Stimulated activated CD4-positive, alpha-beta T cell treated with anti-CD3 and anti-CD28 coated beads, Interleukin-12 subunit alpha, Interleukin-12 subunit beta, amount 100 ng/mL, for 24 hours (primary cell): ENCODE measurements around the gene IL1R1.
A peak's percentile ranks its signal among the peaks of the same experiment; 100 is the strongest.
"Not testable (repeated sequence)": the region's sequence is repeated elsewhere in the genome, so short reads cannot be mapped to it uniquely, and the experiment has no call there.

ENCODE experiments used
- DNase-seq, 2 experiments: peaks; one replicate each; pipeline ENCODE4 v3.0.0-alpha.2; 2020; ENCODE audit warnings: low read depth in 2 of 2

IL1R1 gene

GRCh38 chr2:102111823-102112222 lies 30.7 kb upstream of the IL1R1 start:
- DNase-seq: no peak

GRCh38 chr2:102112271-102112670 lies 30.3 kb upstream of the IL1R1 start:
- DNase-seq: no peak

GRCh38 chr2:102112692-102113665 lies 29.6 kb upstream of the IL1R1 start:
- no peak for DNase-seq

DNA sequence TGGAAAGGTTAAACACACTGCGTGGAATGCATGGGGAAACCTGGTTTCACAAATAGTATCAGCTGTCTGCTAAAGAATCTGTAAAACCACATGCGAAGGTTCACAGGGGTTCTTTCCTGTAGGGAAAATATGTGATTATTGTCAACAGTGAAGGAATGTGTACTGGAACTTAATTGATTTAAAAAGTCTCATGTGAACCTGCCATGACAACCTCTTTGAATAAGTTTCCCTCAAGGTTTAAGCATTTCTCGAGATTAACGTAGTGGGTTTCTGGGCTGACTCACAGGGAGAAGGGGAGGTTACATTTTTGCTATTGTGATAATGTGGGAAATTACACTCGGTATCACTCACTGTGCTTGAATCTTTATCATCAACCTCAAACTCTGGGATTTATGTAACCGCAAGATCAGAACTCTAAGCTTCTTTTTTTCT lies 28.2 kb upstream of the IL1R1 start:
- no peak for DNase-seq

DNA sequence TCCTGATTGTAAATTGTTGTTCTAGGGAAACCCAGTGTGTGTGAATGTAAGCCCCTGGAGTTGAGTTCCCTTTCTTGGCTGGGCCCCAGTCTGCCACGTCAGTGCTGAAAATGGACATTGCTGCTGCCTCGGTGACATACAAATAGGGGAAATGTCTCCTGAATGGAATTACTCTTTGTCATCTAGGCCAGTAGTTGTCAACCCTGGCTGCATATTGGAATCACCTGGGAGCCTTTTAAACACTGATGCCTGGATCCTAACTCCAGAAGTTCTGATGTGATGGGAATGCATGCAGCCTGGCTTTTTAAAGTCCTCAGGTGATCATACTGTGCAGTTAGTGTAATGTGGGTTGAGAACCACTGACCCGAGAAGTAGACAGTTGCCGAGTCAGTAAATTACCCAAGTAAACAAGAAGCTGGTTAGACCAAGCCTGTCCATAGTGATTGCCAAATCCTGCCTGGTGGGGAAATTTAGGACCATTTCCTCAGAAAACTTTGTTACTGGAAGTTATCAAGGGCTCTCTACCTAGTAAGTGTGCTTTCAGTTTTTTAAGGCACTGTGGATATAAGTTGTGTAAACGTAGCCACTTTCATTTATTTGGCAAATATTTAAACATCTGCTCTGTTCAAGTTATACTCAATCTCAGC lies 27.6 kb upstream of the IL1R1 start:
- DNase-seq: no peak

DNA sequence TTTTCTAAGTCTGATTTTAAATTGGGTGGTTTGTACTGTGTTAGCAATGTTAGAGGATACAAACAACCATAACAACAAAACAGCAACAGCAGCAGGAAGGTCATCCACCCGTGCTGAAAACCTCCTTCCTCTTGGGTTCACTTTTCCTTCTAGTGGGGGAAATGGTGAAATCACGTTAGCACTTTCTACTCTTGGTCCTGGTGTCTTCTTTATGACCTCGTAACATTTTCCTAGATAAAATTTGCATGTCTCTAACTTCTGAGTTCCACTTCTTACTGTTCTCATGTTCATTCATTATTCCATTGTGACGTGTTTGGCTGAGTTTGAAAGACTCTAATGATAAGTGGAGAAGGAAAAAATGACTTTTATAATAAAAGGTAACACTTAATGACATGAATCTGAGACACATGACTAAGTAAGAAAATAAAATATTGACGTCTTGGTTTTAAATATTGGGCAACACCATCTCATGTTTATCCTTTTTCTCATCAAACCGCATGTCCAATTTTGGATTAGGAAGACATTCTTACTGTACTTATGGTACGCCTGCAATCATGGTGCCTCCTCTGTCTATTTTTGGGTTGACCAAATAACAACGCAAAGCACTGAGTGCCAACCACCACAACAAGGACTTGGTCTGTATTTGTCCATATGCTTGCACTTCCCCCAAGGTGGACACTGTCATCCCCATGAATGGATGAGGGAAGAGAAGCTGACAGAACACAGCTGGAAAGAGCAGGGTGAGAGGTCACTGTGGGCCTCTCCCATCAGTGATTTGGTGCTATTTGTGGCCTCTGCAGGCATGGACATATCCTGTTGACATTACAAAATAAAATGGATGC lies 25.7 kb upstream of the IL1R1 start:
- no peak for DNase-seq

DNA sequence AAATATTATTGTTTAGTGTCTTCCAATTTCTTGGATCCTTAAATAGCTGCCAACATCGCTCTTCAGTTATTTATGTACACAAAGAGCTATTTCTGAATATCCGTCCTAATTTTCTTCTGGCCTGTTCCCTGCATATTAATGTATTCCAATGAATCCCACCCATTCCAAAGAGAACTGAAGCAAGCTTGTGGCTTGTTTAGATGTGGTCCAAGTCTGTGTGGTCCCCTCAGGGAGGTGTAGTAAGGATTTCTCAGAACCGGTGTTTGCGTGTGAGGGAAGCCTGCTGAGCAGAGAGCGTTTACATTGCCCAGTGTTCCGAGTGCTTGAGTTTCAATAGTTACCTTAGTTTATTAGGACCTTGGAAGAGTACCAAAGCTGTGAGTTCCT lies 25.1 kb upstream of the IL1R1 start:
- DNase-seq: no peak

- DNase-seq: no peak
These were observed 23.3 kb upstream of the IL1R1 start for GRCh38 chr2:102119255-102119654.

- DNase-seq: no peak
These were observed 22.3 kb upstream of the IL1R1 start for GRCh38 chr2:102120261-102120660.

DNA sequence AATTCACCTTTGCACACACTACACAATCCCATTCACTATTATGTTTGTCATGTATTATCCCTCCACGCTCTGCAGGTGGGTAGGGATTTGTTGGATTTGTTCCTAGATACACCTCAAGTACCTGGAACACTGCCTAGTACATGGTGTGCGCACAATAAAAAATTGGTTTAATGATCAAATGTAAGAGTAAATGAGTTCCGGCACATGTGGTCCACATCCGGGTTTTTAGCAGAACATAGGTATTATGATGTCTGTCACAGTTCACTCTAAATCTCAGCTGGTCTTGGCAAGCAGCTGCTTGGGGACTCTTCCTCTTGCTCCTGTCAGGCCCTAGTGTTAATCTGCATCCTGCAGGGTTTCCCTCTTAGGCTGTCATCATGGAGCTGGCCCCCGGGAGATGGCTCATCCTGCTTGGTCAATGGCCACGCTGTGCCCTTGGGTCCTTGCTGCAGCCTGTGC lies 21.8 kb upstream of the IL1R1 start:
- no peak for DNase-seq

- no peak for DNase-seq
These were observed 20.4 kb upstream of the IL1R1 start for GRCh38 chr2:102122115-102122514.

DNA sequence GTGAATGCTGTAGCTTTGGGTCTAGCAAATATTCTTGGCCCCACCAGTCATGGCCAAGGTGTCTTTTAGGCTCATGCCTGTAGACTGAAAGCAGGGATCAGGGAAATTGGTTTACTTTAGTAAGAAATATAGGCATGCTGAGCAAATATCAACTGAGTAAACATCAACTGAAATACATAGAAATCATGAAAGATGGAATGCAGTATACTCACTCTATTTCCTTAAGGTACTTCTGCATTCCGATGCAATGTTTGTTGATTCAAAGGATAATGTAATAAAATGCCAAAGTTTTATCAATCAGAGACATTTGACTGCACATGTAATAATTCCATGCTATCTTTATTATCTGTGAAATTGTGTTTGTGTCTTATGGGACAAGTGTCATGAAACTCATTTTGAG lies 19.6 kb upstream of the IL1R1 start:
- no peak for DNase-seq

DNA sequence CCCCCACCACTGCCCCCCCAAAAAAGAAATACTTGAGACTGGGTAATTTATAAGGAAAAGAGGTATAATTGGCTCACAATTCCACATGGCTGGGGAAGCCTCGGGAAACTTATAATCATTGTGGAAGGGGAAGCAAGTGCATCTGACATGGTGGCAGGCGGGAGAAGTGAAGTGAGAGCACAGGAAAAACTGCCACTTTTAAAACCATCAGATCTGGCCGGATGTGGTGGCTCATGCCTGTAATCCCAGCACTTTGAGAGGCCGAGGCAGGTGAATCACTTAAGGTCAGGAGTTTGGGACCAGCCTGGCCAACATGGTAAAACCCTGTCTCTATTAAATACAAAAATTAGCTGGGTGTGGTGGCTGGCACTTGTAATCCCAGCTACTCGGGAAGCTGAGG lies 18.1 kb upstream of the IL1R1 start:
- not testable (repeated sequence) for DNase-seq

GRCh38 chr2:102126169-102126568 lies 16.4 kb upstream of the IL1R1 start:
- DNase-seq: no peak

DNA sequence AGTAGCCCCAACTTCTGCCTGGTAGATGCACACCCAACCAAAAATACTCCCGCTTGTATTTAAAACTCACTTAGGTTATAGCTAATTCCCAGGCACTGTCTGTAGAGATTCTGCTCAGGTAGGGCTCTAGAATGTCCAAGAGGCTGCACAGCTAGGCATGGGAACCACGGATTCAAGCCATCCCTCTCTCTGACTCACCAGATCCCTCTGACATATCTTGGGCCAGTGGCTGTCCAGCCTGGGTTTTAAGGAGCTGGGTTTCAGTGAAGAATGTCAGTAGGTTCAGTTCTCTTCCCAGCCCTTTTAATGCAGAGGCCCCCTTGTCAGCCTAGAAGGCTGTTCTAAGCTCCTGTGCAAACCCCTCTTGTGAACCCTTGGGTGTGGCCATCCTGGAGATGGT lies 15.9 kb upstream of the IL1R1 start:
- no peak for DNase-seq

DNA sequence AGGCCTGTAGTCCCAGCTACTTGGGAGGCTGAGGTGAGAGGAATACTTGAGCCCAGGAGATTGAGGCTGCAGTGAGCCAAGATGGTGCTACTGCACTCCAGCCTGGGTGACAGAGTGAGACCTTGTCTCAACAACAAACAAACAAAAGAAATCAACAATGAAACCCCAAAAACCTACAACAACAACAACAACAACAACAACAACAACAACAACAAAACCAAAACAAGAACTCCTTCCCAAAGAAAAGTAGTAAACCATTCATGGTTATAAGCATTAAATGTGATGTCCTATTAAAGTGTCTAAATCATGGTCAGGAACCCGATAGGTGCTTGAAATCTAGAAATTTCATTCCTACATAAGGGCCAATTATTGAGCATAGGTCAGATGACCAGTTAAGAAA lies 13.5 kb upstream of the IL1R1 start:
- DNase-seq: no peak

DNA sequence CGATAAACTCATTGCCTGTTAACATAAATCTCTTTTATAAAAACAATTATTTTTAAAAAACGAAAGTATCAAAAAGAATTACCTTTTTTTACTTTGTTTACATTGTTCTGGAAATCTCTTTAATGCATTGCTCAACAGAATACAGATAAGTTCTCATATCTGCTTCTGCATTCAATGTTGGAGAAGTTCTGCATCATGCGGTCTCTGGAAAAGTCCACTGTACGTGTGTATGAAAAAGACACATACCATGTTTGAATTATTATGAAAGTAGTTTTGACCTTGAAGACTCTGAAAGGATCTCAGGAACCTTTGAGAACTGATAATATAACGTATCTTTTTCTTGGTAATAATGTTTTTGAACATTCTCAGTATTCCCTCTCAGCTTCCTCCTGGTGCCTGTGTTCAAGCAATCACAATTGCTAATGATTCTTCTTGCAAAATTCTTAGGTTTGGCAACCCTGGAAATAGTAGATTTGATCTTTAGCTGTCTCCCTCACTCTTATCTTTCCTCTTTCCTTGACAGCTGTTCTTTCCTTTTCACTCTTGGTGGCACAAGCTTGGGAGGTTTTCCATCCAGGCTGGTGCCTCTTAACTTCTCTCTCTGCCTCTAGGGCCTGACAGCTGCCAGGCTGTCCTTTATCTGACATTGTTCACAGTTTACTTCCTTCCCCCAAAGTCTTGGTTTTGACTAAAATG lies 12.4 kb upstream of the IL1R1 start:
- DNase-seq: no peak

GRCh38 chr2:102130647-102130991 lies 11.9 kb upstream of the IL1R1 start:
- DNase-seq: no peak

DNA sequence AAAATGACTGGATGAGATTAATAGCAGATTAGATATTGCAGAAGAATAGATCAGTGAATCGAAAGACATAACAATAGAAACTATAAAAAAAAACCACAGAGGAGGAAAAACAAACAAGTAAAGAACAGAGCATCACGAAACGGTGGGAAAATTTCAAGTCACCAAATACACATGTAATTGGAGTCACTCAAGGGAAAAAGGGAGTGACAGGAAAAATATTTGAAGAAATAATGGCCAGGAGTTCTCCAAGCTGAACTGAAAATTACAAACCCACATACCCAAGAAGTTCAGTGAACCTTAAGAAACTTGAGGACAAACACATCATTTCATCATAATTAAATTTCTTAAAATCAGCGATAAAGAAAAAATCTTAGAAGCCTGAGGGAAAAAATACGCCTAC lies 11.0 kb upstream of the IL1R1 start:
- no peak for DNase-seq

- DNase-seq: peak in 1 of 2 experiments; percentile 30
These were observed 5.4 kb upstream of the IL1R1 start for GRCh38 chr2:102137138-102137537.

DNA sequence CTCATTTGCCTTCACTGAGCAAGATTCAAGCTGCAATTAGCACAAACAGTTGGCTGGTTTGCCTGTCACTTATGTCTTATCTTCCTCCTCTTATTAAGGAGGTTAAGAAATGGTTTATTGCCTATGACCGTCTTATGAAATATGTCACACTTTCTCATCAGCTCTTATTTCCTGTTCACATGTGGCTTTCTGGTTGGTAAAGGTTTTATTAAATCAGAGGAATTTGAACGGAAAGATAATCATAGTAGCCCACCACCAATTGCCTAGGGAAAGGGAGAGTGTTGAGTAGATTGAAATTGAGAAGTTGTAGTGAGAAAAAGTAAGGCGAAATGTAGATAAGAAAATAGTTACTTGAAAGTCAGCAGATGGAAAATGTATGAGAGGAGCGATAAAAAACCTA lies 4.2 kb upstream of the IL1R1 start:
- no peak for DNase-seq

DNA sequence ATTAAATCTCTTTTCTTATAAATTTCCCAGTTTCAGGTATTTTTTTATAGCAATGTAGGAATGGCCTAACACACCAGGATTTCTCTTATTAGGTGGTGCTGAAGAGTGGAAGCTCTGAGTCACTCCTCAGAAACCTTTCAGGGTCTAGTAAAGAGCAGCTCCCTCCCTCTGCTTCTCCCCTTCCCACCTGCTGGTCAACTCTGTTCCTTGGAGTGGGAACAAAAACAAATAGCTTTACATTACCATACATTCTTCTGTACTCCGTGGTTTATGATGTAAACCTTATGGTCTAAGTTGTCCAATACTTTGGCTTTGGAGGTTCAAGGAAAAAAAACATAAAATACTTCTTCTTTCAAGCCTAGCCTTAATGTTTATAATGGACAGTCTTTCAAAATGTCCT lies 2.7 kb upstream of the IL1R1 start:
- no peak for DNase-seq
